ENCODE data around the gene UPK3BL2. TPM values are rescaled to one million over a fixed set of nuclear protein-coding genes. Genes with fewer than 3 reads are reported as not detected.
"Not testable (repeated sequence)": the region's sequence is repeated elsewhere in the genome, so short reads cannot be mapped to it uniquely, and the experiment has no call there.

The UPK3BL2 gene
- total RNA-seq, 1 donor from 2014 or later, result 11.0 TPM

GRCh38 chr7:102510575-102510974 is 32.9 kb downstream of the UPK3BL2 start:
- H3K9me3 Mint-ChIP-seq (ENCODE audit: unreplicated experiment), result not testable (repeated sequence)

GRCh38 chr7:102507410-102508088 is 35.9 kb downstream of the UPK3BL2 start:
- H3K4me3 Mint-ChIP-seq (ENCODE audit: unreplicated experiment); H3K9me3 Mint-ChIP-seq (ENCODE audit: unreplicated experiment); H3K27me3 Mint-ChIP-seq (ENCODE audit: unreplicated experiment); H3K36me3 Mint-ChIP-seq (ENCODE audit: unreplicated experiment); DNase-seq (ENCODE audit: extremely low spot score, unreplicated experiment); H3K4me1 Mint-ChIP-seq (ENCODE audit: unreplicated experiment); H3K27ac Mint-ChIP-seq (ENCODE audit: unreplicated experiment): not testable (repeated sequence)

More at GRCh38 chr7:102510575-102510974, 32.9 kb downstream of the UPK3BL2 start:
- not testable (repeated sequence) for H3K27ac Mint-ChIP-seq (ENCODE audit: unreplicated experiment); H3K4me3 Mint-ChIP-seq (ENCODE audit: unreplicated experiment); H3K36me3 Mint-ChIP-seq (ENCODE audit: unreplicated experiment); DNase-seq (ENCODE audit: extremely low spot score, unreplicated experiment); H3K27me3 Mint-ChIP-seq (ENCODE audit: unreplicated experiment); H3K4me1 Mint-ChIP-seq (ENCODE audit: unreplicated experiment)

DNA sequence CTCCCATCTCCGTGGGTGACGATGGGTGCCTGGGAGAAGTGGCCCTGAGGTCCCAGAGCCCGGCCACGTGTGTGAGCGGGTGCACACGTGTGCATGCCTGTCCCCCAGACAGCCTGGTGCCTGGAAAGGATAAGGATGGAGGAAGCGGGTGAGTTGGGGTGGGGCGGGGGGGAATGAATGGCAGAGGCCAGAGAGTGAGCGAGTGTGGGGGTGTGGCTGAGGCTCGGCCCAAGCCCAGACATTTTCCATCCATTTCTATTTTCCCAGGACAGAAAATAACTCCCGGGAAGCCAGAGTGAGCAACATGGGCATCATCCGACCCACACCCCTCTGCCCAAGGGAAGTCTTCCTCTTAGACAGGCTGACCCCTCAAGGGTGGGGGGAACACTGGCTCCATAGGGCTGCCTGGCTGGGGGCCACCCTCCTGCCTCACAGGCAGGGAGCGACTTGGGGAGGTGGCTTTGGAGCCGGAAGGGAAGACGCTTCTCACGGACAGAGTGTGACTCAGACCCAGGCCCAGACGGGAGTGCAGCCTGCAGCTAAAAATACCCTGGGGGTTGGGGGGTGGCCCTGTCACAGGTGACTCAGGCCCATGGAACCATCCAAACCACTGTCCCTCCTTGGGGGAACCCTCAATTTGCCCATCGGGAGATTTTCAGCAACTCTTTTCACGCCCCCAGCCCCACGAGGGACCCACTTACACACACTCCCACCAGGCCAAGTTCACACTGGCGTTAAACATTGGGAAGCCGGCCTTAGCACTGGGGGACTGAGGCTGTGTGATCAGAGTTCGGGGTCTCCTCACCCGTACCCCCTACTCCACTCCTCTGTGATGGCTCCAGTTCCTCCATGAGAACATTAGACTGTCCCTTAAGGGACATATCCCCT is 38.0 kb downstream of the UPK3BL2 start:
- not testable (repeated sequence) for H3K27ac Mint-ChIP-seq (ENCODE audit: unreplicated experiment); H3K4me3 Mint-ChIP-seq (ENCODE audit: unreplicated experiment); H3K27me3 Mint-ChIP-seq (ENCODE audit: unreplicated experiment); H3K4me1 Mint-ChIP-seq (ENCODE audit: unreplicated experiment); H3K9me3 Mint-ChIP-seq (ENCODE audit: unreplicated experiment); H3K36me3 Mint-ChIP-seq (ENCODE audit: unreplicated experiment)
- peak; percentile 56 for DNase-seq (ENCODE audit: extremely low spot score, unreplicated experiment)

- not testable (repeated sequence) for DNase-seq (ENCODE audit: extremely low spot score, unreplicated experiment); H3K9me3 Mint-ChIP-seq (ENCODE audit: unreplicated experiment); H3K27me3 Mint-ChIP-seq (ENCODE audit: unreplicated experiment); H3K27ac Mint-ChIP-seq (ENCODE audit: unreplicated experiment); H3K4me3 Mint-ChIP-seq (ENCODE audit: unreplicated experiment); H3K4me1 Mint-ChIP-seq (ENCODE audit: unreplicated experiment); H3K36me3 Mint-ChIP-seq (ENCODE audit: unreplicated experiment)
These were observed 40.4 kb downstream of the UPK3BL2 start for GRCh38 chr7:102503141-102503540.

GRCh38 chr7:102498321-102498720 is 45.2 kb downstream of the UPK3BL2 start:
- not testable (repeated sequence) for H3K27ac Mint-ChIP-seq (ENCODE audit: unreplicated experiment); H3K36me3 Mint-ChIP-seq (ENCODE audit: unreplicated experiment); H3K9me3 Mint-ChIP-seq (ENCODE audit: unreplicated experiment); DNase-seq (ENCODE audit: extremely low spot score, unreplicated experiment); H3K4me3 Mint-ChIP-seq (ENCODE audit: unreplicated experiment); H3K27me3 Mint-ChIP-seq (ENCODE audit: unreplicated experiment); H3K4me1 Mint-ChIP-seq (ENCODE audit: unreplicated experiment)

GRCh38 chr7:102497308-102497707 is 46.2 kb downstream of the UPK3BL2 start:
- H3K4me1 Mint-ChIP-seq (ENCODE audit: unreplicated experiment); H3K27me3 Mint-ChIP-seq (ENCODE audit: unreplicated experiment); H3K36me3 Mint-ChIP-seq (ENCODE audit: unreplicated experiment); H3K9me3 Mint-ChIP-seq (ENCODE audit: unreplicated experiment); DNase-seq (ENCODE audit: extremely low spot score, unreplicated experiment); H3K4me3 Mint-ChIP-seq (ENCODE audit: unreplicated experiment); H3K27ac Mint-ChIP-seq (ENCODE audit: unreplicated experiment): not testable (repeated sequence)

DNA sequence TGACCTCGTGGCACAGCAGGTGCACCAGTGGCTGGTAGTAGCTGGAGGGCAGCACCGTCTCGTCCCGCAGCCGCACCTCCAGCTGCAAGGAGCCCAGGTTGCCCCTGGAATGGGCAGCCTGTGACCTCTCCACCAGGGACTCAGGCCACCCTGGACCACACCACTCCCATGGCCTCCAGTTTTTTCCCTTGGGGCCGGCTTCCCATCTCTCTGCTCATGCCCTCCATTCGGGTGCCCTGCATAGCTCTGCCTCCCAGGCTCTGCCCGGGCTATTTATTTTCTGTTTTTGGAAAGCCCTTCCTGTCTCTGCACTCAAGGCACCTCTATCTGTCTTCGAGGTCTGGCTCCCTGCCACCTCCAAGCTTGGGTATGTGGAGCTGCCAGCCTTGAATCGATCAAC is 46.6 kb downstream of the UPK3BL2 start:
- DNase-seq (ENCODE audit: extremely low spot score, unreplicated experiment); H3K27ac Mint-ChIP-seq (ENCODE audit: unreplicated experiment); H3K36me3 Mint-ChIP-seq (ENCODE audit: unreplicated experiment); H3K4me1 Mint-ChIP-seq (ENCODE audit: unreplicated experiment); H3K9me3 Mint-ChIP-seq (ENCODE audit: unreplicated experiment); H3K4me3 Mint-ChIP-seq (ENCODE audit: unreplicated experiment); H3K27me3 Mint-ChIP-seq (ENCODE audit: unreplicated experiment): not testable (repeated sequence)

- not testable (repeated sequence) for H3K36me3 Mint-ChIP-seq (ENCODE audit: unreplicated experiment); H3K4me1 Mint-ChIP-seq (ENCODE audit: unreplicated experiment); H3K4me3 Mint-ChIP-seq (ENCODE audit: unreplicated experiment); DNase-seq (ENCODE audit: extremely low spot score, unreplicated experiment); H3K27me3 Mint-ChIP-seq (ENCODE audit: unreplicated experiment); H3K9me3 Mint-ChIP-seq (ENCODE audit: unreplicated experiment); H3K27ac Mint-ChIP-seq (ENCODE audit: unreplicated experiment)
These were observed 48.9 kb downstream of the UPK3BL2 start for GRCh38 chr7:102494473-102495149.

GRCh38 chr7:102494026-102494425 is 49.5 kb downstream of the UPK3BL2 start:
- not testable (repeated sequence) for H3K4me1 Mint-ChIP-seq (ENCODE audit: unreplicated experiment); H3K4me3 Mint-ChIP-seq (ENCODE audit: unreplicated experiment); H3K27ac Mint-ChIP-seq (ENCODE audit: unreplicated experiment); H3K36me3 Mint-ChIP-seq (ENCODE audit: unreplicated experiment); DNase-seq (ENCODE audit: extremely low spot score, unreplicated experiment); H3K9me3 Mint-ChIP-seq (ENCODE audit: unreplicated experiment); H3K27me3 Mint-ChIP-seq (ENCODE audit: unreplicated experiment)

GRCh38 chr7:102493220-102493935 is 50.1 kb downstream of the UPK3BL2 start:
- H3K9me3 Mint-ChIP-seq (ENCODE audit: unreplicated experiment); H3K36me3 Mint-ChIP-seq (ENCODE audit: unreplicated experiment); DNase-seq (ENCODE audit: extremely low spot score, unreplicated experiment); H3K4me1 Mint-ChIP-seq (ENCODE audit: unreplicated experiment); H3K27ac Mint-ChIP-seq (ENCODE audit: unreplicated experiment); H3K27me3 Mint-ChIP-seq (ENCODE audit: unreplicated experiment); H3K4me3 Mint-ChIP-seq (ENCODE audit: unreplicated experiment): not testable (repeated sequence)

DNA sequence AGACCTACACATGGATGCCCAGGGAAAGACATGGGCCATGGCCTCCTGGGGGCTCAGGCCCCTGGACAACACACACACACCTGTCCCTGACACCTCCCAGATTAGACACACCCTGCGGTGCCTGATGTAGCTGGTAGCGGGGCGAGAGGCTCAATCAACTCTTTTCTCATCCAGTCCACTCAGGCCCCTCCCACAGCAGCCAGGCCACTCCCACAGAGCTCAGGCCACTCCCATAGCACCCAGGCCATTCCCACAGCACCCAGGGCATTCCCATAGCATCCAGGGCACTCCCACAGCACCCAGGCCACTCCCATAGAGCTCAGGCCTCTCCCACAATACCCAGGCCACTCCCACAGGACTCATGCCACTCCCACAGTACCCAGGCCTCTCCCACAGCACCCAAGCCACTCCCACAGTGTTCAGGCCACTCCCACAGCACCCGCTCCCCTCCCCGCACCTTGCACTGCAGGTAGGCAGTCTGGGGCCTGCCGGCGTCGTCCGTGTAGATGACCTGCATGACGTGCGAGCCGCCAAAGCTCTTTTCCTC is 52.9 kb downstream of the UPK3BL2 start:
- not testable (repeated sequence) for DNase-seq (ENCODE audit: extremely low spot score, unreplicated experiment); H3K4me3 Mint-ChIP-seq (ENCODE audit: unreplicated experiment); H3K9me3 Mint-ChIP-seq (ENCODE audit: unreplicated experiment); H3K27ac Mint-ChIP-seq (ENCODE audit: unreplicated experiment); H3K27me3 Mint-ChIP-seq (ENCODE audit: unreplicated experiment); H3K36me3 Mint-ChIP-seq (ENCODE audit: unreplicated experiment); H3K4me1 Mint-ChIP-seq (ENCODE audit: unreplicated experiment)
